ENCODE measurements around the gene ADAM12.

The ADAM12 gene

DNA sequence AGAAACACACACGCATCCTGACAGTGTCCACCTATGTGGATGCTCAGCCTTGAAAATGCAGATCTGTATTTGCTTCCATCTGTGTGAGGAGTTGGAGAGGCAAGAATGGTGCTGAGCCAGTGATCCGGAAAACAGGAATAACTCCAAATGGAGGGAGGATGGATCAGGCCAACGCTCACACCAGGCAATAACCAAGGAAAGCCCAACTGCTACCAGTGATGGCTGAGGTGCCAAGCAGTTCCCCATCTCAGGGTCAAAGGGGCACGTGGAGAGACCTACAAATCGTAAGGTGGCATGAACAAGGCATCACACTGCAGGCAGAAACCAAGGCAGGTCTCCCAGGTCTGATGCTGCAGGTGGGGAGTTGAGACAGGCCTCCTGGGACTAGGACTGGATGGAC lies 153.6 kb downstream of the ADAM12 start:
- Histone ChIP-seq H3K36me3 (ENCODE audit: insufficient read depth, low read length) (no peaks in the 10 kb centered on the region), H3K4me2 (ENCODE audit: insufficient read depth, low read length) (no peak overlapping the region), H3K79me2 (ENCODE audit: insufficient read depth, low read length) (no peaks in the 10 kb centered on the region), H3K4me3 (ENCODE audit: low read depth in 1 of 2, low read length in 2 of 2) (no peak overlapping the region), H3K4me1 (ENCODE audit: insufficient read depth, low read length) (no peaks in the 10 kb centered on the region), H3K27ac (ENCODE audit: low read length) (no peak overlapping the region), H4K20me1 (ENCODE audit: insufficient read depth, low read length) (no peaks in the 10 kb centered on the region), H3K9ac (ENCODE audit: low read depth, low read length) (no peak overlapping the region), H2AFZ (ENCODE audit: low read depth, low read length) (no peak overlapping the region), H3K9me3 (ENCODE audit: insufficient read depth, low read length, severe bottlenecking) (no peaks in the 10 kb centered on the region), H3K27me3 (ENCODE audit: insufficient read depth, low read length, poor library complexity) (no peaks in the 10 kb centered on the region)
- TF ChIP-seq EZH2 (IDR thresholded peaks at IDR 0.05; ENCODE audit: borderline replicate concordance, low read depth, low read length, severe bottlenecking) (no peak), CTCF (IDR thresholded peaks at IDR 0.05; ENCODE audit: borderline replicate concordance, extremely low read depth, low read length, poor library complexity, severe bottlenecking) (no peak)
- DNase-seq (no peak), ATAC-seq (ENCODE audit: insufficient read depth, low read depth) (no peak)

- Histone ChIP-seq H3K27me3 (ENCODE audit: insufficient read depth, low read length, poor library complexity) (no peaks in the 10 kb centered on the region), H2AFZ (ENCODE audit: low read depth, low read length) (no peak overlapping the region), H3K9me3 (ENCODE audit: insufficient read depth, low read length, severe bottlenecking) (no peaks in the 10 kb centered on the region), H3K4me3 (ENCODE audit: low read depth in 1 of 2, low read length in 2 of 2) (no peak overlapping the region), H3K27ac (ENCODE audit: low read length) (no peak overlapping the region), H3K9ac (ENCODE audit: low read depth, low read length) (no peak overlapping the region), H3K4me1 (ENCODE audit: insufficient read depth, low read length) (no peaks in the 10 kb centered on the region), H3K36me3 (ENCODE audit: insufficient read depth, low read length) (no peaks in the 10 kb centered on the region), H4K20me1 (ENCODE audit: insufficient read depth, low read length) (no peaks in the 10 kb centered on the region), H3K4me2 (ENCODE audit: insufficient read depth, low read length) (no peak overlapping the region), H3K79me2 (ENCODE audit: insufficient read depth, low read length) (no peaks in the 10 kb centered on the region)
- TF ChIP-seq EZH2 (IDR thresholded peaks at IDR 0.05; ENCODE audit: borderline replicate concordance, low read depth, low read length, severe bottlenecking): no peak
- no peak for TF ChIP-seq CTCF (IDR thresholded peaks at IDR 0.05; ENCODE audit: borderline replicate concordance, extremely low read depth, low read length, poor library complexity, severe bottlenecking)
- ATAC-seq (ENCODE audit: insufficient read depth, low read depth) (no peak), DNase-seq (no peak)
Measured at GRCh38 chr10:126233182-126234148, 154.8 kb downstream of the ADAM12 start.

DNA sequence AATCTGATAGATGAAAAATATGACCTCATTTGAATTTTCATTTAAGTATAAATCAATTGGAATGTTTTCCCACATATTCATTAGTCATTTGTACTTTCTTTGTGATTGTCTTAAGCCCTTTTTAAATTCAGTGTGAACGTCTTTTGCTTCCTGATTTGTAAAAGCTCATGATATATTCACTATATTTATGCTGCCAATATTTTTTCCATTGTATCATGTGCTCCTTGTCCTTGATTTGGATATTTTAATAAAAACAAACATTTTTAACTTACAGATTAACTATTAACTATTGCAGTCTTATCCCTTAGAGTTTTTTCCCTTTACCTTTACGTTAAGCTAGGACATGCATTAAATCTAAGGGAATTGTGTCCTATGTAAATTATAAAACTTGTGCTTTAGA lies 157.7 kb downstream of the ADAM12 start:
- DNase-seq (no peak), ATAC-seq (ENCODE audit: insufficient read depth, low read depth) (no peak)
- no peak for TF ChIP-seq EZH2 (IDR thresholded peaks at IDR 0.05; ENCODE audit: borderline replicate concordance, low read depth, low read length, severe bottlenecking)
- TF ChIP-seq CTCF (IDR thresholded peaks at IDR 0.05; ENCODE audit: borderline replicate concordance, extremely low read depth, low read length, poor library complexity, severe bottlenecking): no peak

More for the DNA sequence above, 157.7 kb downstream of the ADAM12 start:
- H3K4me1 ChIP-seq (ENCODE audit: insufficient read depth, low read length): no peaks in the 10 kb centered on the region
- H3K9me3 ChIP-seq (ENCODE audit: insufficient read depth, low read length, severe bottlenecking): no peaks in the 10 kb centered on the region
- H3K27me3 ChIP-seq (ENCODE audit: insufficient read depth, low read length, poor library complexity): no peaks in the 10 kb centered on the region
- no peaks in the 10 kb centered on the region for H4K20me1 ChIP-seq (ENCODE audit: insufficient read depth, low read length)
- no peaks in the 10 kb centered on the region for H3K79me2 ChIP-seq (ENCODE audit: insufficient read depth, low read length)
- H3K4me2 ChIP-seq (ENCODE audit: insufficient read depth, low read length): no peak overlapping the region
- no peaks in the 10 kb centered on the region for H3K36me3 ChIP-seq (ENCODE audit: insufficient read depth, low read length)
- no peak overlapping the region for H3K27ac ChIP-seq (ENCODE audit: low read length)
- H2AFZ ChIP-seq (ENCODE audit: low read depth, low read length): no peak overlapping the region
- no peak overlapping the region for H3K4me3 ChIP-seq (ENCODE audit: low read depth in 1 of 2, low read length in 2 of 2)
- H3K9ac ChIP-seq (ENCODE audit: low read depth, low read length): no peak overlapping the region
